GM21526 (cell line): Measurements from ENCODE around the gene HAPLN2.
"Not testable (repeated sequence)": the region's sequence is repeated elsewhere in the genome, so short reads cannot be mapped to it uniquely, and the experiment has no call there.

Experiments
- ATAC-seq: cut with Tn5 transposase; IDR thresholded peaks from one replicate; pipeline ENCODE4 v1.9.1; 2021; ENCODE audit warnings: moderate library complexity; ENCODE audit not compliant: unreplicated experiment, low FRiP score

Gene HAPLN2

GRCh38 chr1:156618853-156619581 lies at the start of gene HAPLN2:
Gene HAPLN2 (plus strand): TSS chr1:156619415. CDS start chr1:156623491, 4,076 bp downstream.
- no peak for ATAC-seq

DNA sequence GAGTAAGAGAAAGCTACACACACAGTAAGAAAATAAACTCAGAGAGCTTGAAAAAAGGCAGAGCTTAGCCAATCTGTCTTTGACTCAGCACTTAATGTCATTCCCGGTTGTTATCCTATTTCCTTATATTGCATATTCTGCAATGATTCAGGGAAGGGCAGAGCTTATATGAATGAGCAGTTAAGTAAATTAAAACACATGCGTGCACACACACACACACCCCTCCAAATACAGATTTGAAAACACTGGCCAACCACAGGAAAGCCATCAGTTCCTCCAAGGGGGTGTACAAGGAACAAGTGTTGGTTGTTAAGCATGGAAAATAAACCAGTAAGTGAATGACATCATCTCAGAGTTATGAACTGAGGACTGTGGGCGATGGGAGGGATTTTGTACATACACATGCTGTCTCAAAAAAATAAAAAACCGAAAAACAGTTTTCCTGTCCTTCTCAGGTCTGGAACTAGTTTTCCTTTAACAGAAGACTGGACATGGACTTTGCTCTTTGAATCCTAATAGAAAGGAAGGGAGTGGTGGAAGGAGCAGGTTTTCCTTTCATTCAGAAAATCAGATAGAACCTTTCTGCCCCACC lies 47.9 kb upstream of the HAPLN2 start:
- ATAC-seq: no peak

DNA sequence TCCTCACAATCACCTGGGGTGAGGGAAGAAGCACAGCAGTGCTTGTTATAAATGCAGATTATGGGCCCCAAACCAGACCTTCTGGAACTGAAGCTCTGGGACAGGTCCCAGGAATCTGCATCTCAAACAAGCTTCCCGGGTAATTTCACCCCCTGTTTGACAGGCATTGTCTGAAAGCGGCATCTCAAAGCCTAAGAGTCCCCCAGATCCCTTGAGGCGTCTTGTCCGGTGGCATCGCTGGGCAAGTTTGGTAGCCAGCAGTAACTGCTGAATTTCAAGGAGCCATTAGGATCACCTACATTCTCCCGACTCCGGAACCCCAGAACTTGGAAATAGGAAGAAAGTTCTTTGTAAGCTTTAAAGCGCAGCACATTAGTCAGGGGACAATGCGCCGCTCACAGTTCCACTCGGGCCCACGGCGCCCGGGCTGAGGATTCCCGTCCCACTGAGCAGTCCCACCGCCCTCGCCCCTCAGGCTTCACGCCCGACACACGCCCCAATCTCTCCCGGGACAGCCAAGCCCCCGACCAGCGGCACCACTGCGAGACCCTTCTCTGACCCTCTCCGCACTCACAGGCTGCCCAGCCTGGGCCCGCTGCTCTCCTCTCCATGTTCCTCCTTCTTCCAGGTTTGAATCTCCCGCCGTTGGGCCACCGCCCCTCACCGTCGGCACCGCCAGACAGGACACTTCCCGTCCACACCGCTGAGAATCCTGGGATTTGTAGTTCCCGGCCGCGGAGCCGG lies 47.1 kb upstream of the HAPLN2 start, which contains the start of gene IQGAP3:
TSS of gene IQGAP3 (minus strand) at position 647 of the 744 bp plus-strand sequence. CDS start at position 611, 36 bp downstream.
- peak; percentile 66 for ATAC-seq

DNA sequence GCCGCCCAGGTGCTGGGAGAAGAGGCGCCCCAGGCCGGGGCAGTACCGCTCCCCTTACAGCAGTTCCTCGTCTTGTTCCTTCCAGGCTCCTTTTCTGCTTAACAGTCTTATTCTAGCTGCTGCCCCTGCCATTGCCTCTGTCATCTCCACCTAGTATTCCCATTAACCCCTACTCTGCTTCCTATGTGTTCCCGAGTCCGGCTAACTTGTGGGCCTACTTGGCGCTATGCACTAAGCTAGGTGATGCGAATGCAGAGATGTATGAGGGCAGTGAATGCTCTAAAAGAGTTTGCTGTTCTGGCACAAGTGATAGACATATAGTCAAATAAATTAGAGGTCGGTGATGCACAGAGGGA lies 46.6 kb upstream of the HAPLN2 start:
- ATAC-seq: no peak

DNA sequence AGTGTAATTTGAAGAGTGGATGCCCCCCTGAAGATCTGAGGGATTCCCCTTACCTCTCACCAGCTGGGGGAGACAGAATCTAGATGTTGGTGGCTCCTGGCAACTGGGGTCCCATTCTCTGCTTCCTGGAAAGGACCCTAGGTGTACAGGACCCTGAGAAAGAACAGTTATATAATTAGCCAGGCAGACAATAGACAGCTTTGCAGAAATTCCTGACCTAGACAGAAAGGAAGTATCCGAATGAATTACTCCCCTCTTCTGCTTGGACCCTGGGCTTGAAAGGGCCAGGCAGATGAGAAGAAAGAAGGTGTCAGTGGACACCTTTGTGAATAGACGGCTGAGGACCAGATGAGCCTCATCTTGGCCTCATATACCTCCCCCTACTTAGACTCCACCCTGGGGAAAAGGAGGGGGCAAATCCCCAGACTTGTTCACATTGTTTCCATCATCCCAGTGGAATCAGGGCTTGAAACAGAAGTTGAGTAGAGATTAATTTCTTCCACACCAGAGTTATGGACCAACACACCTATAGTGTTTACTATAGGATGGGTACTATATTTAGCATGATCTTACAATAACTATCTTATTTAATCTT lies 45.1 kb upstream of the HAPLN2 start:
- ATAC-seq: no peak

- no peak for ATAC-seq
Observed at GRCh38 chr1:156577550-156577949, 41.7 kb upstream of the HAPLN2 start.

GRCh38 chr1:156578055-156578454 lies 41.2 kb upstream of the HAPLN2 start:
- ATAC-seq: no peak

DNA sequence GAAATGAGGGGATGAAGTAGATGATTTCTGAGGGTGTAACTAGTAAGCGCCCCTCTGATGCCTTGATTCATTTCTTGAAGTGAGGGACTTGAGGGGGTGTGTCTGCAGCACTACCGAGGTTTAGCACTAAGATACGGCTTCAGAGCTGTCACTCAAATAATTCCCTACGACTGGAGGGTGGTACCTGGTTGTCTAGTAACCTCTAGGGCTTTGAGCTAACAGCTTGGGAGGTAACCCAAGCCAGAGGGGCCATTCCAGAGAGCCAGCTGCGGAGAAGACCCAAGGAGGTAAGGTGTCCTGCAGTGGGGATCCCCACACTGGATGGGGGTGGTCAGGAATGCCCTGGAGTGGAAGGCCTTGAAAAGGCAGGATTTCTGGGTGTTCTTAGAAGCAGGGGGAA lies 39.7 kb upstream of the HAPLN2 start, which contains the start of gene TTC24:
TSS of gene TTC24 (plus strand) at position 252 of the 400 bp plus-strand sequence. CDS start 1,642 bp downstream, outside the sequence.
- ATAC-seq: no peak

- no peak for ATAC-seq
Observed at GRCh38 chr1:156581661-156582387, 37.4 kb upstream of the HAPLN2 start.

- no peak for ATAC-seq
Observed at GRCh38 chr1:156582388-156583017, 36.7 kb upstream of the HAPLN2 start.

DNA sequence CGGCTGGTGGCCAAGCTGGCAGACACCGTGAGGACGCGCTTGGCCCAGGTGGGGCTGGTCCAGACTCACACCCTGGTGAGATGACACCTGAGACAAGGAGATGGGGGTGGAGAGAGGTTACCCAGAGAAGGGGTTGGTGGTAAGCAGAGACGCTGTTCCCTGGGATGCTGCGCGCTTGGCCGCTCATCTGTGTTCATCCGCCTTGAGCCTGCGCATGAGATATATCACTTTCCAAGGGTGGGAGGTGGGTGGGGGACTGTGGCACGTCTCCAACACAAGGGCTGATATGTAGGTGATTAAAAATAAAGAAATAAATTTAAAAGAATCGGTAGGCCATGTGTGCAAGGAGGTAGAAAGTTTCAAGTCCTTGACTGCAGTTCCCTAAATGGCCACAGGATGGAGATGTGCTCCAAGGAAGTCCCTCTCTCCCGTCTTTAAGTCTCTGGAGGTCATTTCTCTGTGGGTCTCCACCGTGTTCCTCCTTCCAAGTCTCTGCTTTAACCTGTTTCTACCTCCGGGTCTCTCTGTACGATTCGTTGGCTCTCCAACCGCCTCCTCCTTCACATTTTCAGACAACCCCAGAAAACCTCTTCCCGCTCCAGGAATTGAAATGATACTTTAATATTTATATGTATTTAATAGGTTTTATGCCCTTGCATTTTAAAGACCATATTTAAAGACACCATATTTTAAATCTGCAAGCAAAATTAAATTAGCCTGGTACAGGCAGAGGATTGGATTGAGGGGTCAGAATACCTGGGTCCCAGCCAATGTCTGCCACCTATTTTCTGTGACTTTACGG lies 35.2 kb upstream of the HAPLN2 start:
- no peak for ATAC-seq

DNA sequence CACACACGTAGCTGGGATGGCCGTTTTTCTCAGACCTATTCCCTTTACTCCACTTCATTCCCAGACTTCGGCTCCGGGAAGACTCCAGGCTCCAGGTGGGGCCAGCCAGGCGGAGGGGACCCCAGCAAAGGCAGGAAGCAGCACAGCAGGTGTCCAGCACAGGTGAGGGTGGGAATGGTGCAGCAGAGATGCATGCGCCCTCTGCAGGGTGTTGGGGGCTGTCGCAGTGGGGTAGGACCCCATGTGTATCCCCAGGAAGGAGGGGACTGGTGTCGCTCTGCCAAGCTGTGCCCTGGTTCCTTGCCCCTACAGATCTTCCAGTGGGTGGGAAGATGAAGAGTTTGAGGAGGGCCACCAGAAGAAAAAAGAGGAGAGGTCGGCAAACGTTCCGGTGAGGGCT lies 34.4 kb upstream of the HAPLN2 start:
- no peak for ATAC-seq

- no peak for ATAC-seq
Observed at GRCh38 chr1:156586323-156586722, 32.9 kb upstream of the HAPLN2 start.

GRCh38 chr1:156586892-156587477 lies 32.2 kb upstream of the HAPLN2 start:
- ATAC-seq: no peak

- ATAC-seq: not testable (repeated sequence)
Observed at GRCh38 chr1:156587927-156588326, 31.3 kb upstream of the HAPLN2 start.

DNA sequence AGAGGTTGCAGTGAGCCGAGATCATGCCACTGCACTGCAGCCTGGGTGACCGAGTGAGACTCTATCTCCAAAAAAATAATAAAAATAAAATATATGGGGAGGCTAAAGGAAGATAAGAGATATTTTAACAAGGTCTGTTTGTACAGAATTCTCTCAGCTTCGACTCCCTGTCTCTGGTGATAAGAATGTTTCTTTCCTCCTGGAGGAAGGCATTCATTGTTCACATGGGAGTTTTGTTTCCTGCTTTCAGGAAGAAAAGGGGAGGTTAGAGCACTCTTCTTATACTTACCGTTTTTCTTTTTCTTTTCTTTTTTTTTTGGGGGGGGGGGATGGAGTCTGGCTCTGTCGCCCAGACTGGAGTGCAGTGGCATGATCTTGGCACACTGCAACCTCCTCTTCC lies 29.7 kb upstream of the HAPLN2 start:
- no peak for ATAC-seq

GRCh38 chr1:156590326-156591180 lies 28.7 kb upstream of the HAPLN2 start:
- ATAC-seq: no peak

DNA sequence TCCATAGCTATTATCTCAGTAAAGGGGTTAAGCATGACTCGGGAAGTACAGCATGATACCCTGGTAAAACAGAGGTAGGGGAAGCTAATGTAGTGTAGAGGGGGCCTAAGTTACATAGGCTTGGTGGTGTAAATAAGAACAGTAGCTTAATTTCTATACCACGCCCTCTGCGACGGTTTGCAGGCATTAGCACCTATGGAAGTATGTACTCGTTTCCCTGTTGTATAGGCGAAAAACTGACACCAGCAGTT lies 28.1 kb upstream of the HAPLN2 start:
- ATAC-seq: no peak
